ENCODE results near the gene ATRNL1. TPM values are rescaled to one million over a fixed set of nuclear protein-coding genes. Genes with fewer than 3 reads are reported as not detected.

The ATRNL1 gene
- polyA plus RNA-seq, 3 donors: not detected

GRCh38 chr10:115977855-115978254, 884.7 kb downstream of the ATRNL1 start:
- Histone ChIP-seq H4K20me1 (ENCODE audit: insufficient read depth, low read length) (no peaks in the 10 kb centered on the region), H2AFZ (ENCODE audit: insufficient read depth, low read depth, low read length, poor library complexity, severe bottlenecking) (no peak overlapping the region), H3K9ac (ENCODE audit: insufficient read depth, low read length, poor library complexity, severe bottlenecking) (no peak overlapping the region), H3K27me3 (ENCODE audit: control insufficient read depth in 2 of 2, insufficient read depth in 2 of 2, low read length in 2 of 2) (no peaks in the 10 kb centered on the region), H3K4me3 (replicated peaks in 1 of 3; ENCODE audit: low read depth in 2 of 3, low read length in 3 of 3) (no peak overlapping the region), H3K4me1 (ENCODE audit: control insufficient read depth in 1 of 2, insufficient read depth in 2 of 2, low read length in 2 of 2) (no peaks in the 10 kb centered on the region), H3K36me3 (replicated peaks in 1 of 2; ENCODE audit: control insufficient read depth in 1 of 2, insufficient read depth in 2 of 2, low read length in 2 of 2) (no peaks in the 10 kb centered on the region), H3K9me3 (replicated peaks in 1 of 2; ENCODE audit: control insufficient read depth in 1 of 2, insufficient read depth in 1 of 2, low read length in 2 of 2) (no peaks in the 10 kb centered on the region), H3K4me2 (replicated peaks; ENCODE audit: extremely low read depth, low read length, poor library complexity, severe bottlenecking) (no peak overlapping the region), H3K27ac (ENCODE audit: low read depth in 1 of 2, low read length in 2 of 2) (no peak overlapping the region), H3K79me2 (ENCODE audit: insufficient read depth, low read length) (no peaks in the 10 kb centered on the region)
- no peak for TF ChIP-seq CTCF (IDR thresholded peaks at IDR 0.05)
- 100% methylated on average over 1 of the region's 3 CpGs for WGBS (ENCODE audit: insufficient coverage)
- no peak overlapping the region for H3K27ac Mint-ChIP-seq
- DNase-seq: no peak
- H3K27me3 Mint-ChIP-seq (ENCODE audit: low read depth in 3 of 3): peaks cover 0 to 3% (median 0%) of the 10 kb centered on the region in 3 donors
- peaks cover 0 to 11% (median 4%) of the 10 kb centered on the region in 7 donors for H3K9me3 Mint-ChIP-seq
- H3K36me3 Mint-ChIP-seq: no peaks in the 10 kb centered on the region
- H3K4me3 Mint-ChIP-seq: no peak overlapping the region
- no peaks in the 10 kb centered on the region for H3K4me1 Mint-ChIP-seq
- intact Hi-C loops (cut with micrococcal nuclease): no loop called here

- peaks cover 0 to 2% (median 1%) of the 10 kb centered on the region in 3 donors for H3K27me3 Mint-ChIP-seq (ENCODE audit: low read depth in 3 of 3)
- H3K79me2 ChIP-seq (ENCODE audit: insufficient read depth, low read length): no peaks in the 10 kb centered on the region
- H3K36me3 Mint-ChIP-seq: no peaks in the 10 kb centered on the region
- H3K9me3 ChIP-seq (replicated peaks in 1 of 2; ENCODE audit: control insufficient read depth in 1 of 2, insufficient read depth in 1 of 2, low read length in 2 of 2): no peaks in the 10 kb centered on the region
- no peak overlapping the region for H2AFZ ChIP-seq (ENCODE audit: insufficient read depth, low read depth, low read length, poor library complexity, severe bottlenecking)
- H3K27ac Mint-ChIP-seq: no peak overlapping the region
- peaks cover 0 to 5% (median 2%) of the 10 kb centered on the region in 7 donors for H3K9me3 Mint-ChIP-seq
- H3K27ac ChIP-seq (ENCODE audit: low read depth in 1 of 2, low read length in 2 of 2): no peak overlapping the region
- H3K4me1 ChIP-seq (ENCODE audit: control insufficient read depth in 1 of 2, insufficient read depth in 2 of 2, low read length in 2 of 2): no peaks in the 10 kb centered on the region
- no peak overlapping the region for H3K4me3 Mint-ChIP-seq
- DNase-seq: no peak
- TF ChIP-seq CTCF (IDR thresholded peaks at IDR 0.05): no peak
- no peak overlapping the region for H3K4me2 ChIP-seq (replicated peaks; ENCODE audit: extremely low read depth, low read length, poor library complexity, severe bottlenecking)
- H3K27me3 ChIP-seq (ENCODE audit: control insufficient read depth in 2 of 2, insufficient read depth in 2 of 2, low read length in 2 of 2): no peaks in the 10 kb centered on the region
- no peaks in the 10 kb centered on the region for H3K36me3 ChIP-seq (replicated peaks in 1 of 2; ENCODE audit: control insufficient read depth in 1 of 2, insufficient read depth in 2 of 2, low read length in 2 of 2)
- no peaks in the 10 kb centered on the region for H3K4me1 Mint-ChIP-seq
- no peaks in the 10 kb centered on the region for H4K20me1 ChIP-seq (ENCODE audit: insufficient read depth, low read length)
- intact Hi-C loops (cut with micrococcal nuclease): no loop called here
- H3K9ac ChIP-seq (ENCODE audit: insufficient read depth, low read length, poor library complexity, severe bottlenecking): no peak overlapping the region
- H3K4me3 ChIP-seq (replicated peaks in 1 of 3; ENCODE audit: low read depth in 2 of 3, low read length in 3 of 3): no peak overlapping the region
- no CpG with 5 or more reads among the region's 1 CpG for WGBS (ENCODE audit: insufficient coverage)
Observed at GRCh38 chr10:115979576-115979975, 886.4 kb downstream of the ATRNL1 start.

Data from CD14-positive monocyte (primary cell).